Measurements from ENCODE around the gene NPTXR.

DNA sequence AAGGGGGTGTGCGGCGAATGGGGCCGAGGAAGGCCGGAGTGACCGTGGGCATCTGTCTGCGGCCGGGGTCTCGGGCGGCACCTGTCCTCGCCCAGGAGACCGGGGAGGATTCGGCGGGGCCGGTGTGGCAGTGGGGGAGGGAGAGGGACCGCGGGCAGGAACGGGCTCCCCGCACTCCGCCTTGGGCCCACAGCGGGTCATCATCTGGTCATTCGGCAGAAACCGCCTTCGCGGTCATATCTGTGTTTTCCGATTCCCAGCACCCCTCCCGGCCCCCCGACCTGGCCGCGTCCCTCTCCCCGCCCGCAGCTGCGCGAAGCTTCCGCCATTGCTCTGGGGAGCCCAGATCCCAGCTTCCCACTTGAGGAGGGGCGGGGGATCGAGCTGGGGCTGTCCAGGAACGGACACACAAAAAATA, 29.0 kb upstream of the NPTXR start:
- TF ChIP-seq, protein P1, sequence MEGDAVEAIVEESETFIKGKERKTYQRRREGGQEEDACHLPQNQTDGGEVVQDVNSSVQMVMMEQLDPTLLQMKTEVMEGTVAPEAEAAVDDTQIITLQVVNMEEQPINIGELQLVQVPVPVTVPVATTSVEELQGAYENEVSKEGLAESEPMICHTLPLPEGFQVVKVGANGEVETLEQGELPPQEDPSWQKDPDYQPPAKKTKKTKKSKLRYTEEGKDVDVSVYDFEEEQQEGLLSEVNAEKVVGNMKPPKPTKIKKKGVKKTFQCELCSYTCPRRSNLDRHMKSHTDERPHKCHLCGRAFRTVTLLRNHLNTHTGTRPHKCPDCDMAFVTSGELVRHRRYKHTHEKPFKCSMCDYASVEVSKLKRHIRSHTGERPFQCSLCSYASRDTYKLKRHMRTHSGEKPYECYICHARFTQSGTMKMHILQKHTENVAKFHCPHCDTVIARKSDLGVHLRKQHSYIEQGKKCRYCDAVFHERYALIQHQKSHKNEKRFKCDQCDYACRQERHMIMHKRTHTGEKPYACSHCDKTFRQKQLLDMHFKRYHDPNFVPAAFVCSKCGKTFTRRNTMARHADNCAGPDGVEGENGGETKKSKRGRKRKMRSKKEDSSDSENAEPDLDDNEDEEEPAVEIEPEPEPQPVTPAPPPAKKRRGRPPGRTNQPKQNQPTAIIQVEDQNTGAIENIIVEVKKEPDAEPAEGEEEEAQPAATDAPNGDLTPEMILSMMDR (conservative IDR thresholded peaks at IDR 0.05 in 1 of 2, IDR thresholded peaks at IDR 0.05 in 1 of 2; ENCODE audit: low read depth in 1 of 2, low read length in 2 of 2): no peak
- no peak for TF ChIP-seq EZH2 (IDR thresholded peaks at IDR 0.05; ENCODE audit: low read length, missing control alignments)
